ENCODE data around the gene GCNT2. TPM values are rescaled to one million over a fixed set of nuclear protein-coding genes. Genes with fewer than 3 reads are reported as not detected.

The GCNT2 gene
- total RNA-seq, 1 donor from 2014 or later = 27.4 TPM

DNA sequence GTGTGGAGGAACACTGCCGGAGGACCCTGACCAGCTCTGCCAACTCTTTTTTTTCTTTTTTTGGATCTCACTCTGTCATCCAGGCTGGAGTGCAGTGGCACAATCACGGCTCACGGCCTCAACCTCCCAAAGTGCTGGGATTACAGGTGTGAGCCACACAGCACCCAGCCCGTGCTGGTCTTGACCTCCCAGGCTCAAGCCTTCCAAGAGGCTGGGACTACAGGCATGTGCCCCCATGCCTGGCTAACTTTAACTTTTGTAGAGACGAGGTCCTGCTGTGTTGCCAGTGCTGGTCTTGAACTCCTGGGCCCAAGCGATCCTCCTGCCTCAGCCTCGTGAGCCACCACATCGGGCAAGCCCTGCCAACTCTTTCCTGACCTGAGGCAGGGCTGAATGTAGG, 11.2 kb downstream of the GCNT2 start:
- H3K9me3 ChIP-seq = no peaks in the 10 kb centered on the region
- DNase-seq (no peak), ATAC-seq (no peak)
- peaks cover 30% of the 10 kb centered on the region for H3K4me1 ChIP-seq
- H3K4me3 ChIP-seq = peak overlapping the region; percentile 60
- no peaks in the 10 kb centered on the region for H3K36me3 ChIP-seq
- no peaks in the 10 kb centered on the region for H3K27me3 ChIP-seq
- H3K27ac ChIP-seq = peak overlapping the region; percentile 13
- intact Hi-C loops (cut with DNase I) = no loop called here
- TF ChIP-seq CTCF (IDR thresholded peaks at IDR 0.05) = no peak

DNA sequence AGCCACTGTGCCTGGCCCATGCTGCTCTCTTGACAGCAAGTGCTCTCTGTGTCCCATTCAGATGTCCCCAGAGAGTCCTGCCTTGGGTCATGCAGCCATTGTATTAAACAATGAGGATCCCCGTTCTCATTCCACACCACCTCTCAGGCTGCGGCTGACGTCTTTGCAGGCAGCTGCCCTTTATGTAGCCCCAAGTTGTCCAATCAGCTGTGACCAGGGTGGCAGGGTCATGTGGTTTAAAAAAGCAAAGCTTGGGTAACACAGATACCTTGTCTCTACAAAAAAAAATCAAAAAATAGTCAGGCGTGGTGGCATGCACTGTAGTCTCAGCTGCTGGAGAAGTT, 13.2 kb downstream of the GCNT2 start:
- DNase-seq (no peak), ATAC-seq (no peak)
- Histone ChIP-seq H3K36me3 (no peaks in the 10 kb centered on the region), H3K4me3 (no peak overlapping the region), H3K4me1 (peaks cover 23% of the 10 kb centered on the region), H3K27ac (no peak overlapping the region), H3K9me3 (no peaks in the 10 kb centered on the region), H3K27me3 (no peaks in the 10 kb centered on the region)
- intact Hi-C loops (cut with DNase I) = no loop called here
- no peak for TF ChIP-seq CTCF (IDR thresholded peaks at IDR 0.05)

GRCh38 chr6:10535193-10535592, 14.0 kb downstream of the GCNT2 start:
- no peak for TF ChIP-seq CTCF (IDR thresholded peaks at IDR 0.05)
- H3K36me3 ChIP-seq = no peaks in the 10 kb centered on the region
- H3K4me3 ChIP-seq = no peak overlapping the region
- peaks cover 23% of the 10 kb centered on the region for H3K4me1 ChIP-seq
- intact Hi-C loops (cut with DNase I) = no loop called here
- H3K9me3 ChIP-seq = no peaks in the 10 kb centered on the region
- DNase-seq (no peak), ATAC-seq (peak; percentile 49)
- no peak overlapping the region for H3K27ac ChIP-seq
- H3K27me3 ChIP-seq = no peaks in the 10 kb centered on the region

DNA sequence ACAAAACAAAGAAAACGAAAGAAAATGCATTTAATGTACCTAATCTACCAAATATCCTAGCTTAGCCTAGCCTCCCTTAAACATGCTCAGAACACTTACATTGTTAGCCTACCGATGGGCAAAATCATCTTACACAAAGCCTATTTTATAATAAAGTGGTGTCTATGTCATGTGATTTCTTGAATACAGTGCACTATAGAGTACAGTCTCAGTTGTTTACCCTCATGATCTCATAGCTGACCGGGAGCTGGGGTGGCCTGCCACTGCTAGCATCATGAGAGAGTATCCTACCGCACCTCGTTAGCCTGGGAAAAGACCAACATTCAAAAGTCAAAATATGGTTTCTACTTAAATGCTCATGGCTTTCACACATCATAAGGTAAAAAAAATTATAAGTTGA, 16.6 kb downstream of the GCNT2 start:
- H3K4me1 ChIP-seq = peaks cover 11% of the 10 kb centered on the region
- H3K9me3 ChIP-seq = no peaks in the 10 kb centered on the region
- intact Hi-C loops (cut with DNase I) = no loop called here
- ATAC-seq (no peak), DNase-seq (no peak)
- H3K27me3 ChIP-seq = no peaks in the 10 kb centered on the region
- no peak overlapping the region for H3K27ac ChIP-seq
- TF ChIP-seq CTCF (IDR thresholded peaks at IDR 0.05) = no peak
- H3K4me3 ChIP-seq = no peak overlapping the region
- no peaks in the 10 kb centered on the region for H3K36me3 ChIP-seq

DNA sequence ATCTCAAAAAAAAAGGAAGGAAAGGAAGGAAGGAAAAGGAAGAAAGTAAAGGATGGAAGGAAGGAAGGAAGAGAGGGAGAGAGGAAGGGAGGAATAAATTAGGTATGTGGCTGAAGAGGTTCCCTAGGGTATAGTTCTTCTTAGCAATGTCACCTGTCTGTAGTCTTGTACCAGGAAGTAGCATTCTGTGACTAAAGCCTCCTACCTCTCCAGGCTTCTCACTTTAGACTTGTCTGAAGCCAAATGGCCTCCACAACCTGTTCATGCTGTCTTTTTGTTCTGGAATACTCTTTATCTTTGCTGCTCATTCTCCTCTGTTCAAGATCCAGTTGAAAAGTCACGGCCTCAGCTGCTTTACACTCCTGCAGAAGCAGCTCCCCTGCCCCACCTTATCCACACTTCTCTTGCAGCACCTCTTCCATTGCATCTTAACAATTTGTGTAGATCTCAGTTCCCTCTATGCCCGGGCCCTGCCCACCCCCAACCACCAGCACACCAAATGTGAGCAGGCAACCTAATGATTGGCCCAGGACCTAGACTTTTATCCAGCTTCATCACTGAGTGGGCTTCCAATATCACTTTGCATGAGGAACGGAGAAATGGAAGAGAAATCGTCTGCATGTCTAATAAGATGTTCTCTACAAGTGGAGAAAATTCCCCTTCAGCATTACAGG, 19.1 kb downstream of the GCNT2 start:
- ATAC-seq = no peak
- Histone ChIP-seq H3K9me3 (no peaks in the 10 kb centered on the region), H3K36me3 (no peaks in the 10 kb centered on the region), H3K27me3 (no peaks in the 10 kb centered on the region), H3K4me3 (no peak overlapping the region), H3K4me1 (peaks cover under 1% of the 10 kb centered on the region), H3K27ac (no peak overlapping the region)
- DNase-seq = no peak
- TF ChIP-seq CTCF (IDR thresholded peaks at IDR 0.05) = no peak
- intact Hi-C loops (cut with DNase I) = no loop called here

GRCh38 chr6:10541591-10541990, 20.4 kb downstream of the GCNT2 start:
- no peak for ATAC-seq
- no peaks in the 10 kb centered on the region for H3K36me3 ChIP-seq
- no peaks in the 10 kb centered on the region for H3K9me3 ChIP-seq
- H3K4me1 ChIP-seq = no peaks in the 10 kb centered on the region
- no peak overlapping the region for H3K27ac ChIP-seq
- no peak overlapping the region for H3K4me3 ChIP-seq
- no peak for TF ChIP-seq CTCF (IDR thresholded peaks at IDR 0.05)
- no peak for DNase-seq
- no peaks in the 10 kb centered on the region for H3K27me3 ChIP-seq
- intact Hi-C loops (cut with DNase I) = no loop called here

Measured in upper lobe of right lung (tissue), 1 donor.